NCI-H446 (cell line): ENCODE data around the gene FILIP1L.

ENCODE experiments used
- DNase-seq, 2 experiments: peaks; one replicate each; lab custom pipeline; 2025; lab: John Stamatoyannopoulos, UW

The FILIP1L gene

GRCh38 chr3:99795573-99795972 is 318.7 kb downstream of the FILIP1L start:
- DNase-seq: no peak

GRCh38 chr3:99794485-99794884 is 319.8 kb downstream of the FILIP1L start:
- no peak for DNase-seq

GRCh38 chr3:99789011-99789721 is 325.1 kb downstream of the FILIP1L start:
- DNase-seq: peak in 1 of 2 experiments; percentile 41
